ENCODE results near the gene BUD13. TPM values are rescaled to one million over a fixed set of nuclear protein-coding genes. Genes with fewer than 3 reads are reported as not detected.

BUD13 gene
- total and polyA plus RNA-seq, 2 experiments from 2014 or later: 17.0 to 24.8 TPM

GRCh38 chr11:116715383-116715782 lies 57.4 kb downstream of the BUD13 start:
- no peaks in the 10 kb centered on the region for H4K20me1 ChIP-seq (replicated peaks; ENCODE audit: insufficient read depth)
- H3K4me3 ChIP-seq: no peak overlapping the region
- DNase-seq (ENCODE audit: low spot score): peak; percentile 75
- Mint-ChIP-seq H3K4me3 (no peak overlapping the region), H3K36me3 (ENCODE audit: low read depth) (no peaks in the 10 kb centered on the region; the same call in 2 of the 3 replicates), H3K27me3 (ENCODE audit: insufficient read depth, low read depth, poor library complexity) (peaks cover 15% of the 10 kb centered on the region), H3K9me3 (no peaks in the 10 kb centered on the region), H3K27ac (no peak overlapping the region), H3K4me1 (peaks cover 21% of the 10 kb centered on the region)
- no peak overlapping the region for H2AFZ ChIP-seq
- H3K9me2 ChIP-seq (ENCODE audit: insufficient read depth): 0 out of 2 replicates have a peak, but pooled peaks cover 3% of the 10 kb centered on the region
- no peaks in the 10 kb centered on the region for H3K36me3 ChIP-seq (ENCODE audit: insufficient read depth)
- peak; percentile 85 for ATAC-seq
- peaks cover 6% of the 10 kb centered on the region; the same call in 1 of the 2 replicates for H3K27me3 ChIP-seq (ENCODE audit: insufficient read depth)
- H3K4me2 ChIP-seq: no peak overlapping the region
- H3K27ac ChIP-seq (ENCODE audit: low read depth): no peak overlapping the region
- no peak for TF ChIP-seq ZNF114 (CRISPR knock-in tag; IDR thresholded peaks at IDR 0.05)
- no peak for TF ChIP-seq ZNF331 (CRISPR knock-in tag; IDR thresholded peaks at IDR 0.05; ENCODE audit: low read depth)
- peak; percentile 57 to 79 for TF ChIP-seq CTCF (conservative IDR thresholded peaks at IDR 0.05; ENCODE audit: low read depth in 2 of 2)
- no peak for TF ChIP-seq JUNB (IDR thresholded peaks at IDR 0.05; ENCODE audit: unreplicated experiment)
- TF ChIP-seq ZNF462 (CRISPR knock-in tag; IDR thresholded peaks at IDR 0.05): no peak
- TF ChIP-seq ETS1 (IDR thresholded peaks at IDR 0.05): no peak
- no peak for TF ChIP-seq EZH2phosphoT487 (IDR thresholded peaks at IDR 0.05; ENCODE audit: unreplicated experiment)
- no peak for TF ChIP-seq EZH2 (IDR thresholded peaks at IDR 0.05; ENCODE audit: low read depth, unreplicated experiment)
- no peaks in the 10 kb centered on the region for H3K79me2 ChIP-seq (replicated peaks; ENCODE audit: insufficient read depth)
- H3K4me1 ChIP-seq (ENCODE audit: insufficient read depth): peaks cover 17% of the 10 kb centered on the region; the same call in 1 of the 2 replicates
- H3F3A ChIP-seq (replicated peaks; ENCODE audit: low read depth): no peaks in the 10 kb centered on the region
